ENCODE data around the gene CDK10. TPM values are rescaled to one million over a fixed set of nuclear protein-coding genes. Genes with fewer than 3 reads are reported as not detected.

CDK10 gene
- total RNA-seq, 1 donor from 2014 or later: 40.5 TPM

GRCh38 chr16:89708481-89708931 lies 22.0 kb downstream of the CDK10 start:
- no peaks in the 10 kb centered on the region for H3K9me3 Mint-ChIP-seq (ENCODE audit: unreplicated experiment)
- no peak overlapping the region for H3K27ac Mint-ChIP-seq (ENCODE audit: unreplicated experiment)
- FAIRE-seq (no peak), DNase-seq (ENCODE audit: low read depth) (no peak)
- no peaks in the 10 kb centered on the region for H4K20me1 ChIP-seq (ENCODE audit: insufficient read depth, low read length)
- no peak overlapping the region for H3K4me2 ChIP-seq (ENCODE audit: low read length)
- H3K4me3 ChIP-seq (ENCODE audit: insufficient read depth, low read depth, low read length): no peak overlapping the region
- no peaks in the 10 kb centered on the region for H3K9me3 ChIP-seq (ENCODE audit: insufficient read depth, low read depth, low read length)
- no peak overlapping the region for H3K4me3 Mint-ChIP-seq (ENCODE audit: unreplicated experiment)
- H3K79me2 ChIP-seq (ENCODE audit: insufficient read depth, low read length): no peaks in the 10 kb centered on the region
- no peaks in the 10 kb centered on the region for H3K27me3 Mint-ChIP-seq (ENCODE audit: low read depth, unreplicated experiment)
- no peak overlapping the region for H2AFZ ChIP-seq (ENCODE audit: low read depth, low read length)
- H3K9ac ChIP-seq (ENCODE audit: low read length): no peak overlapping the region
- peaks cover 2% of the 10 kb centered on the region for H3K4me1 Mint-ChIP-seq (ENCODE audit: low read depth, unreplicated experiment)
- no peak for TF ChIP-seq EZH2 (IDR thresholded peaks at IDR 0.05; ENCODE audit: insufficient read depth, low read length)
- TF ChIP-seq, protein P1, sequence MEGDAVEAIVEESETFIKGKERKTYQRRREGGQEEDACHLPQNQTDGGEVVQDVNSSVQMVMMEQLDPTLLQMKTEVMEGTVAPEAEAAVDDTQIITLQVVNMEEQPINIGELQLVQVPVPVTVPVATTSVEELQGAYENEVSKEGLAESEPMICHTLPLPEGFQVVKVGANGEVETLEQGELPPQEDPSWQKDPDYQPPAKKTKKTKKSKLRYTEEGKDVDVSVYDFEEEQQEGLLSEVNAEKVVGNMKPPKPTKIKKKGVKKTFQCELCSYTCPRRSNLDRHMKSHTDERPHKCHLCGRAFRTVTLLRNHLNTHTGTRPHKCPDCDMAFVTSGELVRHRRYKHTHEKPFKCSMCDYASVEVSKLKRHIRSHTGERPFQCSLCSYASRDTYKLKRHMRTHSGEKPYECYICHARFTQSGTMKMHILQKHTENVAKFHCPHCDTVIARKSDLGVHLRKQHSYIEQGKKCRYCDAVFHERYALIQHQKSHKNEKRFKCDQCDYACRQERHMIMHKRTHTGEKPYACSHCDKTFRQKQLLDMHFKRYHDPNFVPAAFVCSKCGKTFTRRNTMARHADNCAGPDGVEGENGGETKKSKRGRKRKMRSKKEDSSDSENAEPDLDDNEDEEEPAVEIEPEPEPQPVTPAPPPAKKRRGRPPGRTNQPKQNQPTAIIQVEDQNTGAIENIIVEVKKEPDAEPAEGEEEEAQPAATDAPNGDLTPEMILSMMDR (IDR thresholded peaks at IDR 0.05; ENCODE audit: insufficient read depth, low read depth, low read length): no peak
- H3K36me3 ChIP-seq (ENCODE audit: insufficient read depth, low read length): no peaks in the 10 kb centered on the region
- H3K27ac ChIP-seq (ENCODE audit: low read depth, low read length): no peak overlapping the region
- H3K4me1 ChIP-seq (ENCODE audit: insufficient read depth, low read length): peaks cover 3% of the 10 kb centered on the region
- no peaks in the 10 kb centered on the region for H3K27me3 ChIP-seq (ENCODE audit: insufficient read depth, low read length)
- H3K36me3 Mint-ChIP-seq (ENCODE audit: low read depth, unreplicated experiment): no peaks in the 10 kb centered on the region

DNA sequence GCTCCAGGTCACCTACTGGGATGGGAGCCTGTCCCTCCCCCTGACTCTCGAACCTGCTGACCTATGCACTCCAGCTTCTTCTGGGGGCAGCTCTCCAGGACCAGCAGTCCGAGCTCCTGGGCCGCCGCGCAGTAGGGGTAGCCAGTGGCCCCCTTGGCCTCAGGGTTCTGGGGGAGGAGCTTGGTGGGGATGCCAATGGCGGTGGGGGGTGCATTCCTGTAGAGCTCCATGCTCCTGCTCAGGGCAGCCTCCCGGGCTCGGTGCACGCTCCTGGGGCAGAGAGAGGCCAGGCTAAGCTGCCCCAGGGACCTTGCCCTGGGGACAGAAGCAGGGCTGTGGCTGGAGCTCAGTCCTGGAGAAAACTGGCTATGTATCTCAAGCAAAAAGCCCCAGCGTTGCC lies 22.7 kb downstream of the CDK10 start:
- Mint-ChIP-seq H3K27me3 (ENCODE audit: low read depth, unreplicated experiment) (no peaks in the 10 kb centered on the region), H3K9me3 (ENCODE audit: unreplicated experiment) (no peaks in the 10 kb centered on the region), H3K4me3 (ENCODE audit: unreplicated experiment) (no peak overlapping the region), H3K4me1 (ENCODE audit: low read depth, unreplicated experiment) (peaks cover 2% of the 10 kb centered on the region), H3K27ac (ENCODE audit: unreplicated experiment) (no peak overlapping the region), H3K36me3 (ENCODE audit: low read depth, unreplicated experiment) (no peaks in the 10 kb centered on the region)
- no peaks in the 10 kb centered on the region for H3K79me2 ChIP-seq (ENCODE audit: insufficient read depth, low read length)
- no peak overlapping the region for H3K4me3 ChIP-seq (ENCODE audit: insufficient read depth, low read depth, low read length)
- H3K36me3 ChIP-seq (ENCODE audit: insufficient read depth, low read length): no peaks in the 10 kb centered on the region
- no peak for TF ChIP-seq EZH2 (IDR thresholded peaks at IDR 0.05; ENCODE audit: insufficient read depth, low read length)
- TF ChIP-seq, protein P1 (IDR thresholded peaks at IDR 0.05; ENCODE audit: insufficient read depth, low read depth, low read length): no peak
- no peaks in the 10 kb centered on the region for H4K20me1 ChIP-seq (ENCODE audit: insufficient read depth, low read length)
- H3K4me1 ChIP-seq (ENCODE audit: insufficient read depth, low read length): peaks cover 3% of the 10 kb centered on the region
- no peak overlapping the region for H3K4me2 ChIP-seq (ENCODE audit: low read length)
- FAIRE-seq (no peak), DNase-seq (ENCODE audit: low read depth) (no peak)
- no peaks in the 10 kb centered on the region for H3K27me3 ChIP-seq (ENCODE audit: insufficient read depth, low read length)
- H3K9ac ChIP-seq (ENCODE audit: low read length): no peak overlapping the region
- H2AFZ ChIP-seq (ENCODE audit: low read depth, low read length): no peak overlapping the region
- no peaks in the 10 kb centered on the region for H3K9me3 ChIP-seq (ENCODE audit: insufficient read depth, low read depth, low read length)
- H3K27ac ChIP-seq (ENCODE audit: low read depth, low read length): no peak overlapping the region

GRCh38 chr16:89709716-89710432 lies 23.4 kb downstream of the CDK10 start:
- Histone ChIP-seq H2AFZ (ENCODE audit: low read depth, low read length) (no peak overlapping the region), H3K27ac (ENCODE audit: low read depth, low read length) (no peak overlapping the region), H4K20me1 (ENCODE audit: insufficient read depth, low read length) (no peaks in the 10 kb centered on the region), H3K4me1 (ENCODE audit: insufficient read depth, low read length) (peaks cover 3% of the 10 kb centered on the region), H3K4me3 (ENCODE audit: insufficient read depth, low read depth, low read length) (no peak overlapping the region), H3K9ac (ENCODE audit: low read length) (no peak overlapping the region), H3K4me2 (ENCODE audit: low read length) (no peak overlapping the region), H3K79me2 (ENCODE audit: insufficient read depth, low read length) (peaks cover 2% of the 10 kb centered on the region), H3K9me3 (ENCODE audit: insufficient read depth, low read depth, low read length) (no peaks in the 10 kb centered on the region), H3K36me3 (ENCODE audit: insufficient read depth, low read length) (no peaks in the 10 kb centered on the region), H3K27me3 (ENCODE audit: insufficient read depth, low read length) (no peaks in the 10 kb centered on the region)
- Mint-ChIP-seq H3K9me3 (ENCODE audit: unreplicated experiment) (no peaks in the 10 kb centered on the region), H3K27me3 (ENCODE audit: low read depth, unreplicated experiment) (no peaks in the 10 kb centered on the region), H3K36me3 (ENCODE audit: low read depth, unreplicated experiment) (no peaks in the 10 kb centered on the region), H3K4me3 (ENCODE audit: unreplicated experiment) (peak overlapping the region; percentile 27), H3K27ac (ENCODE audit: unreplicated experiment) (no peak overlapping the region), H3K4me1 (ENCODE audit: low read depth, unreplicated experiment) (peaks cover 2% of the 10 kb centered on the region)
- no peak for DNase-seq (ENCODE audit: low read depth)
- TF ChIP-seq EZH2 (IDR thresholded peaks at IDR 0.05; ENCODE audit: insufficient read depth, low read length): no peak
- TF ChIP-seq, protein P1 (IDR thresholded peaks at IDR 0.05; ENCODE audit: insufficient read depth, low read depth, low read length): no peak
- FAIRE-seq: no peak
